Prostate gland (tissue), 2 donors: ENCODE results near the gene CHD3.

Source experiments
- POLR2A ChIP-seq: fragments of 450-650 bp; IDR thresholded peaks from one replicate; pipeline ENCODE4 v1.6.1; 2016; ENCODE audit warnings: antibody characterized with exemption, mild to moderate bottlenecking
- TF ChIP-seq, protein P1 (sequence below), 4 experiments: fragments of 200-600 bp in 2 of 4; fragments of 450-650 bp in 2 of 4; sonication (generic) in 2 of 4; IDR thresholded peaks; 1 replicate in 3 of 4; 2 replicates in 1 of 4; pipeline ENCODE4 v1.5.1; 2016 to 2019; ENCODE audit warnings: antibody characterized with exemption in 4 of 4, mild to moderate bottlenecking in 2 of 4, moderate library complexity in 2 of 4

DNA sequence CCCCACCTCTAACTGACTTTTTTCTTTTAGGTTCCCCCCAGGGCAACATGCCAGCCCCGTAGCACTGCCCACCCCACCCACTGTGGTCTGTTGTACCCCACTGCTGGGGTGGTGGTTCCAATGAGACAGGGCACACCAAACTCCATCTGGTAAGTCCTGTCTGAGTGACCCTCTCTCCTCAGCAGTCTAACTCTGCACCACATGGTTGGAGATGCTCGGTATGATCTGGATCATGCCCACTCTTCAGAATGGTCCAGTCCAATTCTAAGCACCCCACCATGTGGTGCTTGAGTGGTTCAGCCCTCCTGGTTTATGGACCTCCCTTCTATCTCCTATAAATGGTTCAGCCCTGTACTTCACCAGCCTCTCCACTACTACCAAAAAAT lies 48.7 kb upstream of the CHD3 start:
- TF ChIP-seq, protein P1, sequence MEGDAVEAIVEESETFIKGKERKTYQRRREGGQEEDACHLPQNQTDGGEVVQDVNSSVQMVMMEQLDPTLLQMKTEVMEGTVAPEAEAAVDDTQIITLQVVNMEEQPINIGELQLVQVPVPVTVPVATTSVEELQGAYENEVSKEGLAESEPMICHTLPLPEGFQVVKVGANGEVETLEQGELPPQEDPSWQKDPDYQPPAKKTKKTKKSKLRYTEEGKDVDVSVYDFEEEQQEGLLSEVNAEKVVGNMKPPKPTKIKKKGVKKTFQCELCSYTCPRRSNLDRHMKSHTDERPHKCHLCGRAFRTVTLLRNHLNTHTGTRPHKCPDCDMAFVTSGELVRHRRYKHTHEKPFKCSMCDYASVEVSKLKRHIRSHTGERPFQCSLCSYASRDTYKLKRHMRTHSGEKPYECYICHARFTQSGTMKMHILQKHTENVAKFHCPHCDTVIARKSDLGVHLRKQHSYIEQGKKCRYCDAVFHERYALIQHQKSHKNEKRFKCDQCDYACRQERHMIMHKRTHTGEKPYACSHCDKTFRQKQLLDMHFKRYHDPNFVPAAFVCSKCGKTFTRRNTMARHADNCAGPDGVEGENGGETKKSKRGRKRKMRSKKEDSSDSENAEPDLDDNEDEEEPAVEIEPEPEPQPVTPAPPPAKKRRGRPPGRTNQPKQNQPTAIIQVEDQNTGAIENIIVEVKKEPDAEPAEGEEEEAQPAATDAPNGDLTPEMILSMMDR (IDR thresholded peaks at IDR 0.05), result no peak
- TF ChIP-seq POLR2A, result no peak
